Fibroblast of gingiva (primary cell): ENCODE data around the gene LRRN2.

Source experiments
- DNase-seq: peaks from one replicate; pipeline ENCODE4 v3.0.0-alpha.2; 2011; ENCODE audit warnings: low read depth

The LRRN2 gene

GRCh38 chr1:204712708-204713430 is 27.3 kb upstream of the LRRN2 start:
- DNase-seq: no peak

GRCh38 chr1:204711947-204712701 is 26.6 kb upstream of the LRRN2 start:
- no peak for DNase-seq

GRCh38 chr1:204711103-204711946 is 25.8 kb upstream of the LRRN2 start:
- DNase-seq: no peak

GRCh38 chr1:204709960-204710912 is 24.7 kb upstream of the LRRN2 start:
- DNase-seq: no peak

- DNase-seq: no peak
These were observed 23.5 kb upstream of the LRRN2 start for GRCh38 chr1:204709021-204709420.

- no peak for DNase-seq
These were observed 21.4 kb upstream of the LRRN2 start for GRCh38 chr1:204706838-204707509.

- no peak for DNase-seq
These were observed 20.6 kb upstream of the LRRN2 start for GRCh38 chr1:204705888-204706837.

GRCh38 chr1:204705493-204705811 is 19.9 kb upstream of the LRRN2 start:
- DNase-seq: no peak

GRCh38 chr1:204704794-204705492 is 19.4 kb upstream of the LRRN2 start:
- no peak for DNase-seq

GRCh38 chr1:204703826-204704612 is 18.5 kb upstream of the LRRN2 start:
- no peak for DNase-seq

- DNase-seq: no peak
These were observed 17.7 kb upstream of the LRRN2 start for GRCh38 chr1:204703268-204703664.

GRCh38 chr1:204702552-204703267 is 17.2 kb upstream of the LRRN2 start:
- DNase-seq: no peak

GRCh38 chr1:204701229-204701628 is 15.7 kb upstream of the LRRN2 start:
- DNase-seq: no peak

GRCh38 chr1:204697893-204698292 is 12.4 kb upstream of the LRRN2 start:
- DNase-seq: no peak

- DNase-seq: no peak
These were observed 11.1 kb upstream of the LRRN2 start for GRCh38 chr1:204696606-204697005.

GRCh38 chr1:204695692-204696091 is 10.2 kb upstream of the LRRN2 start:
- no peak for DNase-seq

- no peak for DNase-seq
These were observed 8.6 kb upstream of the LRRN2 start for GRCh38 chr1:204694145-204694544.

- DNase-seq: no peak
These were observed 7.4 kb upstream of the LRRN2 start for GRCh38 chr1:204692841-204693356.
